VCaP (cell line): ENCODE results near the gene RALGDS.
"Not testable (repeated sequence)": the region's sequence is repeated elsewhere in the genome, so short reads cannot be mapped to it uniquely, and the experiment has no call there.

Experiments used
- H3K27ac ChIP-seq: fragments of 450-650 bp; 2 replicates; pipeline ENCODE4 v1.5.1; 2017
- CTCF ChIP-seq: fragments of 450-650 bp; conservative IDR thresholded peaks from 2 replicates; pipeline ENCODE4 v1.5.1; 2017; ENCODE audit warnings: mild to moderate bottlenecking, moderate library complexity

The RALGDS gene

GRCh38 chr9:133101356-133102189 is 19.5 kb downstream of the RALGDS start:
- H3K27ac ChIP-seq: no peak overlapping the region
- no peak for TF ChIP-seq CTCF

GRCh38 chr9:133100506-133101355 is 20.3 kb downstream of the RALGDS start:
- no peak overlapping the region for H3K27ac ChIP-seq
- no peak for TF ChIP-seq CTCF

- H3K27ac ChIP-seq: no peak overlapping the region
- no peak for TF ChIP-seq CTCF
Measured at GRCh38 chr9:133099726-133100505, 21.1 kb downstream of the RALGDS start.

- TF ChIP-seq CTCF: no peak
- H3K27ac ChIP-seq: no peak overlapping the region
Measured at GRCh38 chr9:133098871-133099270, 22.2 kb downstream of the RALGDS start.

- no peak for TF ChIP-seq CTCF
- no peak overlapping the region for H3K27ac ChIP-seq
Measured at GRCh38 chr9:133098104-133098754, 22.8 kb downstream of the RALGDS start.

GRCh38 chr9:133094842-133095393 is 26.1 kb downstream of the RALGDS start:
- no peak for TF ChIP-seq CTCF

GRCh38 chr9:133094351-133094750 is 26.7 kb downstream of the RALGDS start:
- not testable (repeated sequence) for H3K27ac ChIP-seq

More at GRCh38 chr9:133094842-133095393, 26.1 kb downstream of the RALGDS start:
- H3K27ac ChIP-seq: no peak overlapping the region
